Activated T-cell treated with anti-CD3 and anti-CD28 coated beads, Interleukin-2, amount 50 U/mL, for 4 hours (primary cell): Measurements from ENCODE around the gene CTBP1. TPM values are rescaled to one million over a fixed set of nuclear protein-coding genes. Genes with fewer than 3 reads are reported as not detected.

Source experiments
- ATAC-seq, 2 donors: fragments of 200-7000 bp; cut with Tn5 transposase; one replicate each; pipeline ENCODE4 v1.10.0; 2021
- DNase-seq: peaks from one replicate; pipeline ENCODE4 v3.0.0-alpha.2; 2020
- H3K27me3 Mint-ChIP-seq: one replicate; pipeline ENCODE4 v1.8.0; 2021; ENCODE audit warnings: low read depth, mixed read lengths
- H3K36me3 Mint-ChIP-seq: one replicate; pipeline ENCODE4 v1.8.0; 2022; ENCODE audit warnings: mixed read lengths; ENCODE audit not compliant: insufficient read depth
- H3K4me1 Mint-ChIP-seq: one replicate; pipeline ENCODE4 v1.8.0; 2021; ENCODE audit warnings: low read depth, mixed read lengths
- H3K4me3 Mint-ChIP-seq: one replicate; pipeline ENCODE4 v1.8.0; 2021; ENCODE audit warnings: mild to moderate bottlenecking, moderate library complexity, mixed read lengths
- H3K9me3 Mint-ChIP-seq: one replicate; pipeline ENCODE4 v1.8.0; 2021; ENCODE audit warnings: mixed read lengths
- total RNA-seq, 3 donors: library from RNA; stranded (reverse); gene quantifications; one replicate each; pipeline ENCODE4 v1.2.1, GENCODE V29; 2021

Gene CTBP1
- total RNA-seq, 3 donors from 2014 or later = 166 to 186 (median 177) TPM

DNA sequence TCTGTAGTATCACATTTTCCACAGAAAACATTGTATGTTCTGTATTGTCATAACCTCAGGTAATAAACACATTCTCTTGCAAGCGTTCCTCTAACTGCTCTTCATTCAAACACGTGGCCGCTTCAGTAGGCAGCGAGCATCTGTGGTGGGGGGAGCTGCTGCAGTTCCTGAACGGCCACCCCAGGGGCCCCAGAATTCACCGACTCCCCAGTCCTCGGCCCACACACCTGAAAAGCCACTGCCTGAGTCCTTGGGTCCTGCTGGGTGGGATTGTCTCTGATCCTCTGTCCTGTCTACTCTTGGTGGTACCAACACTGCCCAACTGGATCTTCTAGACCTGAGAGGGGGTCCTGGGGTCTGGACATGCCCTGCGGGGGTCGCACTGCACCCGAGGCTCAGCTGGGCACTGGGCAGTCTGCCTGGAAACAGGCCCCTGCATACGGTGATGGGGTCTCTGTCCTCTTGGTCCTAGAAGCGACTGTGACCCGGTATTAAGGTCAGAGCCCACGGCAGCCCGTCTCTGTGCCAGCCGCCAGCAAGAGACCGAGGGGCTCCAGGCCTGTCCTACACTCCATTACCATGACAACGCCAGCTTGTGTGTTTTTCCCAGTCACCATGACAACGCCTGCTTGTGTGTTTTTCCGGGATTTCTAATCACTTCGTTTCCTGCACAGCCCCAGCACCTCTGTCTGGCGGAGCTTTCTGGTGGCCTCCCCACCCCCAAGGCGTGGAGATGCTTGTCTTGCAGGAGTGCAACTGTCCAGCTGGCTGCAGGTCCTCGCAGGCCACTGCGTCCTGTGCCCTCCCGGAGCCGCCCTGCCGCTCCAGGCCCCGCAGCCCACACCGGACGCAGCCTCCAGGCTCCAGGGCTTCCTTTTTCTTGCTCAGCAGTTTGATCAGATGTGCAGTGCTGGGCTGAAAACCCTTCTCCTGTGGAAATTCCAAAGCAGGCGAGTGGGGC lies 16.0 kb downstream of the CTBP1 start:
- no peaks in the 10 kb centered on the region for H3K4me1 Mint-ChIP-seq
- no peak for ATAC-seq
- no peaks in the 10 kb centered on the region for H3K27me3 Mint-ChIP-seq
- H3K9me3 Mint-ChIP-seq = no peaks in the 10 kb centered on the region
- no peak overlapping the region for H3K4me3 Mint-ChIP-seq
- no peak for DNase-seq
- H3K36me3 Mint-ChIP-seq = peaks cover 30% of the 10 kb centered on the region

DNA sequence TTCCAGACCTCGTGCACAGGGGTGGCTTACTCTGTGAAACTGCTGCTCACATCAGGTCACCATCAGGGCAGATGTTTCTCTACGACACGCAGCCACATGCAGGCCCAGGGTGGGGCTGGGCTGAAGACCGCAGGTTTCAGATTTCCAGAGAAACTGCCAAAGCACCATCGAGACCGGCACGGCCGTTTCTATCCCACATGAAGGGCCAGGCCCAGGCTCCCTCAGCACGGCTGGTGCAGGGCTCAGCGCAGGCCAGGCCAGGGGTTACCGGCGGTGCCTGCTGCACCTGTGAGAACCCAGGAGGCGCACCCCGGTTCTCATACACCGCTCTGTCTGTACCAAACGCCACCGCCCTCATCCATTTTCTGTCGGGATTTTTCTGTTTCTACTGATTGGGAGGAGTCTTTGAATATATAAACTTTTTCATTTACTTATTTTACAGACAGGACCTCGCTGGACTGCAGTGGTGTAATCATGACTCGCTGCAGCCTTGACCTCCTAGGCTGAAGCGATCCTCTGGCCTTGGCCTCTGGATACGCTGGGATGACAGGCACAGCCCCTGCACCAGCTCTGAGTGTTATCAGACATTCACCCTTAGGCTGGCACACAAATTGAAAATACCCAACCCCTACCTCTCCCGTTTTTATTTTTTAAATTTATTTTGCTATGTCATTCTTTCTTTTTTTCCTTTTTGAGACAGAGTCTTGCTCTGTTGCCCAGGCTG lies 17.1 kb downstream of the CTBP1 start:
- ATAC-seq (no peak), DNase-seq (no peak)
- no peaks in the 10 kb centered on the region for H3K4me1 Mint-ChIP-seq
- no peak overlapping the region for H3K4me3 Mint-ChIP-seq
- H3K36me3 Mint-ChIP-seq = peaks cover 41% of the 10 kb centered on the region
- no peaks in the 10 kb centered on the region for H3K27me3 Mint-ChIP-seq
- no peaks in the 10 kb centered on the region for H3K9me3 Mint-ChIP-seq

DNA sequence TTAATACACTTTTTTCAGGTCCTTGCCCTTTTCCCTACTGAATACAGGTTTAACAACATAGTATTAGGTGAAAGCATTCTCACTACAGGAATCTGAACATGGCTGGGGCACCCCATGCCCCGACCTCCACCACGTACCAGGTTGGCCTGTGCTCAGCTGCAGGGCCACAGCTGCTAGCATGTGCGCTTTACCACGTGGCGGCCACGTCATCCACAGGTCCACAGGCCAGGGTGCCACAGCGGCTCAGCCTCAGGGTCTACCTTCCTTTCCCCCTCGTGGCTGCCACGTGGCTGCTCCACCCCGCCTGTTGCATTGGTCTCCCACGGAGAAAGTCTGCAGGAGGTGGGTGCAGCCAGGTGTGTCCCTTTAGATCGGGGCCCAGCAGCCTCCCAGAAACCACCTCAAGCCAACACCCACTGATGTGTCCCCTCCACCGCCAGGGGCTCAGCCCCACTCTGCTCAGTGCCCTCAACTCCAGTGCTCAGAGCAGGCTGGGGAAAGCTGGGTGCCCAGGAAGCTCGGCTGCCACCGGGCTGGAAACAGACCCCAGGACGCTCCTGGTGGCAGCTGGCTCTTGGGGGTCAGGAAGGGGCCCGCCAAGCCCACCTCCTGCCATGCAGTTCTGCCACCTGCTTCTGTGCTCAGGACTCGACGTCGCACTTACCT lies 17.8 kb downstream of the CTBP1 start:
- DNase-seq (no peak), ATAC-seq (no peak)
- no peaks in the 10 kb centered on the region for H3K27me3 Mint-ChIP-seq
- H3K4me3 Mint-ChIP-seq = no peak overlapping the region
- H3K4me1 Mint-ChIP-seq = no peaks in the 10 kb centered on the region
- peaks cover 43% of the 10 kb centered on the region for H3K36me3 Mint-ChIP-seq
- no peaks in the 10 kb centered on the region for H3K9me3 Mint-ChIP-seq

DNA sequence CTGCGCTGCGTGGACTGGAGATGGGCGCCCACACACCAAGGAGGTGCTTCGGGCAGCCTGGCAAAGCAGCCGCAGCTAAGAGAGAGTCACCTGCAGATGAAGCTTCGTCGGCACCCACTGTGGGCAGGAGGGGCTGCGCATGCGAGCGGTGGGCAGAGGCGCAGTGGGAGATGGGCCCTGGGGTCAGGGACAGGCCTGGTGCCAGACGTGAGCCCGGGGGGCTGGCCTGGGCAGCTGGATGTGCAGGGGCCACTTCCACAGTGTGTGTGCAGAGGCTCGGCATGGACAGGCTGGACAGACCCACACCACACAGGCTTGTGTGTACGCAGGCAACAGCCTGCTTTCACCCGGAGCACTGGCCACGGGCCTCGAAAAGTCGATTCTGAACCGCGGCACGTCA lies 18.6 kb downstream of the CTBP1 start:
- peaks cover 39% of the 10 kb centered on the region for H3K36me3 Mint-ChIP-seq
- no peaks in the 10 kb centered on the region for H3K27me3 Mint-ChIP-seq

DNA sequence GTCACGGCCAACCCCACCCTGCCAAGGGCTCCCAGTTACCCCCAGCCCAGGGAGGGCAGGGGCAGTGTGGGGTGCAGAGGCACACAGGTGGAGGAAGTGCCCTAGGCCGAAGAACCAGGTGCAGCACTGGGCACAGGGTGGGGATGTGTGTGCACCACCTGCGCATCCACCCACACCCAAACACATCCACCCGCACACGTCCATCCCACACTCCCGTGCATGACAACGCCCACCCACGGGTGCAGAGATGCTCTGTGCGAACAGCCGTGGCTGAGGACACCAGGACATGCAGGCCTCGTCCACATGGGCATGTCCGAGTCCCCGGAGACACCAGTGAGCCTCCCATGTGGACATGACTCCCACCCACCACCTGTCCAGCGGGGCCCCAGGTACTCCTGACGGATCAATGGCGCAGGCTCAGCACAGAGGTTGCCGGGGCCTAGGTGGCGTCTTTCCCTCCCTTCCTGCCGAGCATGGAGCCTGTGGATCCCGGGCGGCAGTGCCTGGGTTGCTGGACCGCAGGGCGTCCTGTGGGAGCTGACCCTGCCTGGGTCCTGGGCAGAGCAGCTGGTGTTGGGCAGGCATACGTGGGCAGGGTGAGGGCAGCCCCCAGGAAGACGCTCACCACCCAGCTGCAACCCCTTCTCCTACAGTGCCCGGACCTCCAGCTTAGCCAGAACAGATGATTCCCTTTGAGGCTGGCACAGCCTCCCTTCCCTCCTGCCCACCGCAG lies 19.6 kb downstream of the CTBP1 start:
- no peaks in the 10 kb centered on the region for H3K9me3 Mint-ChIP-seq
- H3K27me3 Mint-ChIP-seq = no peaks in the 10 kb centered on the region
- DNase-seq (no peak), ATAC-seq (no peak)
- peaks cover 39% of the 10 kb centered on the region for H3K36me3 Mint-ChIP-seq
- H3K4me1 Mint-ChIP-seq = no peaks in the 10 kb centered on the region
- no peak overlapping the region for H3K4me3 Mint-ChIP-seq

More for the DNA sequence above, 18.6 kb downstream of the CTBP1 start:
- no peaks in the 10 kb centered on the region for H3K4me1 Mint-ChIP-seq
- no peaks in the 10 kb centered on the region for H3K9me3 Mint-ChIP-seq
- H3K4me3 Mint-ChIP-seq = no peak overlapping the region
- ATAC-seq (no peak), DNase-seq (no peak)

DNA sequence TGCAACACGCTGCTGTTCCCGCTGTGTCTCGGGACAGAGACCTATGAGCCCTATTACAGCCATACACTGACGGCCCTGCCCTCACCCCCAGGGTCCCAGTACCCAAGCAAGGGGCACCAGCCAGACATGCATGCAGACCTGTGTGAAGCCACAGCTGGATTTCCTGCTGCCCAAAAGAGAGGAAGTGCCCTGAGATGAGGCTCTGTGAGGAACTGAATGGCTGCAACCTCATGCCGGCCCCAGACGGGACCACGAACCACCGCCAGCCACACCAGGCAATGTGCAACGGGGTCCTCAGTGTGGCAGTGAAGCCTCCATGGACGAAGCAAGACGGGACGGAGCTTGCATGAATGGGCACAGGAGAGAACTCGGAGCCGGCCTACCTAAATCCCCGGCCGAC lies 21.1 kb downstream of the CTBP1 start:
- H3K4me1 Mint-ChIP-seq = no peaks in the 10 kb centered on the region
- H3K4me3 Mint-ChIP-seq = no peak overlapping the region
- peaks cover 37% of the 10 kb centered on the region for H3K36me3 Mint-ChIP-seq
- ATAC-seq (no peak), DNase-seq (no peak)
- H3K27me3 Mint-ChIP-seq = no peaks in the 10 kb centered on the region
- no peaks in the 10 kb centered on the region for H3K9me3 Mint-ChIP-seq

DNA sequence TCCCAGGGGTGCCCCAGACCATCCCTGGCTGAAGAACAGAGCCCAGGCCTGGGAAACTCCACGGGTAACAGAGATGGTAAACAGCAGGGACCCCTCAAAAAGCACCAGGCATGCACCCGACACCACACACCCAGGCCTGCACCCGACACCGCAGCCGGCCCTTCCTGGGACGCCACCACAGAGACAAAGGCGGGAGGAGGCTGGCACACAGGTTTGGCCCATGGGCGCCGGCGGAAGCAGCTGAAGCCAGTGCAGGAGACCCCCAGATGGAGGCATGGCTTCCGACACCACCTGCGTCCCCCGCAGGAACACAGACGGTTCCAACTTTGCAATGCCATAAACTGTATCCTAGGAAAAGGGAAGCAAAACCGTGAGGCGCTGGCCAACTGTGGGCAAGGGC lies 22.3 kb downstream of the CTBP1 start:
- DNase-seq = no peak
- ATAC-seq = no peak
- peaks cover 34% of the 10 kb centered on the region for H3K36me3 Mint-ChIP-seq
- H3K4me3 Mint-ChIP-seq = no peak overlapping the region
- H3K9me3 Mint-ChIP-seq = no peaks in the 10 kb centered on the region
- H3K27me3 Mint-ChIP-seq = no peaks in the 10 kb centered on the region
- peaks cover 2% of the 10 kb centered on the region for H3K4me1 Mint-ChIP-seq

DNA sequence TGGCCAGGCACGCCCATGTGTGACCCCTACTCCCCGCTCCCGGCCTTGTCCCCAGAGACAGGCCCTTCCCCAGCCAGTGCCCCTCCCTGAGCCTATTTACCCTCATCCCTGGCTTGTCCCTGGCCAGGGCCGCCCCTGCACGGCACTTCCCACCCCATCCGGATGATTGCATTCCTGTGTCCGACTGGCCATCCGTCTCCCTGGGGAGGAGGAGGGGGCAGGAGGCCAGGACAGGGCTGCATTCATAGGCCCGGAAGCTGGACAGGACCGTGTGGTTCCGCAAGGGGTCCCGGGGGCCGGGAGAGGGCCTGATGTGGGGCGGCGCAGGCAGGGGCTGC lies 22.8 kb downstream of the CTBP1 start:
- Mint-ChIP-seq H3K27me3 (no peaks in the 10 kb centered on the region), H3K4me3 (no peak overlapping the region), H3K9me3 (no peaks in the 10 kb centered on the region), H3K36me3 (peaks cover 35% of the 10 kb centered on the region), H3K4me1 (peaks cover 2% of the 10 kb centered on the region)
- ATAC-seq (no peak), DNase-seq (no peak)

DNA sequence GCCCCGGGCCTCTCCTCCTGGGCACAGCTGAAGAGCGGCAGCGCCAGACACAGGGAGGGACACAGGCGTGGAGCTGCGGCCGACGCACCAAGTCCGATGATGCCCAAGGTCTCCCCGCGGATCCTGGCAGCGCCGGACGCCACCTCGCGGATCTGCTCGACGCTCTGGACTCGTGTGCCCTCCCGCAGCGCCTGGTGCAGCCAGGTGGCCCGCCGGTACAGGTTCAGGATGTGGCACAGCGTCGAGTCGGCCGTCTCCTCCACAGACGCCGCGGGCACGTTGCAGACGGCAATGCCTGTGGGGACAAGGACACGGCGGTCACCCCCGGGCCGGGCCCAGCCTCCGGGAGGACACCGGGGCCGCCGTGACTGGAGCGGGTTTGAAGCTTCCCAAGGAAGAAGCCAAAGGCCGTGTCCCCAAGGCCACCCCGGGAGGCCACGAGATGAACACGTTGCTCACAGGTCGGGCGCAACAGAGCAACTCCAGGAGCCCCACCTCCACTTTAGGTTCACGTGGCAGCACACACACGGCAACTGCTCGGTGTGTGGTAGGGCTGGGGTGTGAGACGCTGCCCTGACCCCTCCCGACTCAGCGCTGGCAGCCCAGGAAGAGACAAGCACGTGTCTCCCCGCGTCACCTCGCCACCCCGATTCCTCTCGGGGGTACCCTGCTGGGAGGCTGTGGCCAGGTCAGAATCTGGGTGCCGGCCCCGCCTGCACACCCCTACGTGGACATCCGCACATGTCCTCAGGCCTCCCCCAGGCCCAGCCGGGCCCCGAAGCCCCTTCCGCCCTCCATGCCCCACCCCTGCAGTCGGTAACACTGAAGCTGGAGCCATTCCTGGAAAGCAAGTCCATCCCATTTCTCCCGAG lies 23.4 kb downstream of the CTBP1 start:
- peaks cover 36% of the 10 kb centered on the region for H3K36me3 Mint-ChIP-seq

DNA sequence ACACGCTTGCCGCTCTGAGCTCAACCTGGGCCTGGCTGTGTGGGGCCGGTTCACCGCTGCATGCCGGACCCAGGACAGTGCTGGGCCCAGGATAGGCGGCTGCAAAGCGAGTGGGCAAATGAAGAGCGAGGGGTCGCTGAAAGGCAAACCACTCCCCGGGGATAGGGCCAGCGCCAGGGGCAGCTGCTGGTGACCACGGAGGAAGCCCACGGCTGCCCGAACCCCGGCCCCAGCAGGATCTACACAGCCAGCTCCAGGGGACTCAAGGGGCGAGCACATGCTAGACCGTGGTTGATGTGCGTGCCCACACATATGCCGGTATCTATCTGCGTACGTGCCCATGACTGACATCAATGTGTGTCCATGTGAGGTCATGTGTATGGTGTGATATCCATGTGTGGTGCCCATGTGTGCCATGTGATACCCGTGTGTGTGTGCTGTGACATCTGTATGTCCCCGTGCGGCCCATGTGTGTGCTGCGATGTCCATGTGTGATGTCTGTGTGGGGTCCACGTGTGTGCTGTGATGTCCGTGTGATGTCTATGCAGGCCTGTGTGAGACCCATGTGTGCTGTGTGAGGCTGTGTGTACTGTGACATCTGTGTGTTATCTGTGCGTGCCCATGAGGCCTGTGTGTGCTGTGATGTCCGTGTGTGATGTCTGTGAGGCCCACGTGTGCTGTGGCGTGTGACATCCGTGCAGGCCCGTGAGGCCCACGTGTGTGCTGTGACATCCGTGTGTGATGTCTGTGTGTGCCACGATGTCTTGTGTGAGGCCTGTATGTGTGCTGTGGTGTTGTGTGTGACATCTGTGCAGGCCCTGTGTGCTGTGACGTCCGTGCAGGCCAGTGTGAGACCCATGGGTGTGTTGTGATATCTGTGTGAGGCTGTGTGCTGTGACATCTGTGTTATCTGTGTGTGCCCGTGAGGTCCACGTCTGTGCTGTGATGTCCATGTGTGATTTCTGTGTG lies 24.8 kb downstream of the CTBP1 start:
- Mint-ChIP-seq H3K4me1 (peaks cover 9% of the 10 kb centered on the region), H3K9me3 (no peaks in the 10 kb centered on the region), H3K36me3 (peaks cover 40% of the 10 kb centered on the region), H3K27me3 (no peaks in the 10 kb centered on the region), H3K4me3 (no peak overlapping the region)
- DNase-seq (no peak), ATAC-seq (no peak)

More for the DNA sequence above, 23.4 kb downstream of the CTBP1 start:
- Mint-ChIP-seq H3K9me3 (no peaks in the 10 kb centered on the region), H3K27me3 (no peaks in the 10 kb centered on the region), H3K4me1 (peaks cover 2% of the 10 kb centered on the region), H3K4me3 (no peak overlapping the region)
- no peak for DNase-seq
- no peak for ATAC-seq

DNA sequence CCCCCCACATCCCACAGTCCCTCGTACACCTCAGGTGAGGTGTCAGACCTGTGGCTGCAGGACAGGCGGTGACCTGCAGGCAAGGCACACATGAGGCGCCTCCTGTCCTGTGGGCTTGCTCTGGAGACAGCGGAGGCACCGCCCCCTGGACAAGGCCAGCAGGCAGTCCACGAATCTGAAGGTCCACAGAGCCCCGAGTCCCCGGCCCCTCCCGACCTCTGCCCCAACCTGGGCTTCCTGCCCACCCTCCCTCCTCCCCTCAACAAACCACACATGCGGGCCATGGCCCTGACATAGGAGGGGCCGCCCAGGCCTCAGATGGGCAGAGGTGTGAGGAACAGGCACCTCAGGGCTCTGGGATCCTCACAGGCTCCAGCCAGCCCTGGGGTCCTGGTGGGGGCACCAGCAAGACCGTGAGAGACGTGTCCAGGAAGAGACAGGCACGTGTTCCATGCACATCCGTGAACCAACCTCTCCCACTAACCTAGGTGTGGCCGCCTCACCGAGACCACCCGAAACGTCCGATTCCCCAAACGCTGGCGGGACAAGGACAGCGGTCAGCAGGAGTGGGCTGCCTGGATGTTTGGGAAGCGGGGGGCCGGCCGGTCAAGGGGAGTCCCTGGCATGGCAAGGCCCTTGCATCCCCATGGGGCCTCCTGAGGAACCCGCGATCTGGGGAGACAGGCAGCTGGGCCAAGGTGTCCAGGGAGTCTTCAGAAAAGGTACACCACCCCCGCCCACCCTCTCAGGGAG lies 25.8 kb downstream of the CTBP1 start:
- DNase-seq (no peak), ATAC-seq (no peak)
- Mint-ChIP-seq H3K9me3 (no peaks in the 10 kb centered on the region), H3K36me3 (peaks cover 47% of the 10 kb centered on the region), H3K4me1 (peaks cover 17% of the 10 kb centered on the region), H3K27me3 (no peaks in the 10 kb centered on the region), H3K4me3 (no peak overlapping the region)
